Mononuclear cell (primary cell): ENCODE measurements around the gene IGF1R. TPM values are rescaled to one million over a fixed set of nuclear protein-coding genes. Genes with fewer than 3 reads are reported as not detected.

Source experiments
- H3K27me3 ChIP-seq: 2 replicates; pipeline ENCODE4 v1.6.0; 2011; ENCODE audit warnings: low read length, control low read depth; ENCODE audit not compliant: insufficient read depth
- H3K4me1 ChIP-seq: 2 replicates; pipeline ENCODE4 v1.5.1; 2011; ENCODE audit warnings: mild to moderate bottlenecking, low read length, control low read depth; ENCODE audit not compliant: insufficient read depth
- H3K4me3 ChIP-seq: 2 replicates; pipeline ENCODE4 v1.5.1; 2011; ENCODE audit warnings: mild to moderate bottlenecking, low read length, moderate library complexity
- H3K9me3 ChIP-seq: 2 replicates; pipeline ENCODE4 v1.5.1; 2011; ENCODE audit warnings: low read depth, mild to moderate bottlenecking, control low read depth, low read length
- total RNA-seq: library from RNA; depleted of rRNA; stranded (reverse); fragments of >200 nt; gene quantifications from one replicate; pipeline ENCODE4 v1.2.3, GENCODE V29; 2012

IGF1R gene
- total RNA-seq, 1 donor = 23.5 TPM

DNA sequence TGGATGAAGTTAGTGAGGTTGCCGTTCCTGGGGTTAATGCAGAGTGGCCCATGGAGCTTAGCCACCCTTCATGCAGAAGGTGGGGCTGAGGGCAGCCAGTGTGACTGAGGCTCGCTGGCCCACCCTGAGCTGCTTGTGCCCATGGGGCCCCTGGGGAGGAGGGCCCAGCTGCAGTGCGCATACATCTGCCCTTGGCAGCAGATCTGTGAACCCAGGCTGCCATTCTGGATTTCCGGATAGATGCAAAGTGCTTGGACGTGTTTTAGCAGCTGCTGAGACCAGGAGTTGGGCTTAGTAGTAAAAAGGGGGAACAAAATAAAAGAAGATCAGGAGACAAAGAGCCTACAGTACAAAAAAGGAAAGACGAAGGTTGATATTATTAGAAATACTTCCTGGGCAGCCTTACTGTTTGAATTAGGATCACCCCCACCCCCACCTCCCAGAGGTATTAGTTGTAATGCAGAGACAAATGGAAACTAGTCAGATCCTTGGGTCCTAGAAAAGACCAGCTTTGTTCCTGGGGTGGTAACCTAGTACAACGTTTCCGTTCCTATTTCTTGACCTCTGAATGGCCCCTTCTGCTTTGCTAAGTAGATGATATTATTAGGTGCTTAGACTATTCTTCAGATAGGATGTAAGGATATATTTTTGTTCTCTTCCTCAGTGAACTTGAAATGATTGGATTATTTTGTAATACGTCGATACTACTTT, 70.2 kb downstream of the IGF1R start:
- Histone ChIP-seq H3K9me3 (no peaks in the 10 kb centered on the region), H3K4me1 (peaks cover 37% of the 10 kb centered on the region)

DNA sequence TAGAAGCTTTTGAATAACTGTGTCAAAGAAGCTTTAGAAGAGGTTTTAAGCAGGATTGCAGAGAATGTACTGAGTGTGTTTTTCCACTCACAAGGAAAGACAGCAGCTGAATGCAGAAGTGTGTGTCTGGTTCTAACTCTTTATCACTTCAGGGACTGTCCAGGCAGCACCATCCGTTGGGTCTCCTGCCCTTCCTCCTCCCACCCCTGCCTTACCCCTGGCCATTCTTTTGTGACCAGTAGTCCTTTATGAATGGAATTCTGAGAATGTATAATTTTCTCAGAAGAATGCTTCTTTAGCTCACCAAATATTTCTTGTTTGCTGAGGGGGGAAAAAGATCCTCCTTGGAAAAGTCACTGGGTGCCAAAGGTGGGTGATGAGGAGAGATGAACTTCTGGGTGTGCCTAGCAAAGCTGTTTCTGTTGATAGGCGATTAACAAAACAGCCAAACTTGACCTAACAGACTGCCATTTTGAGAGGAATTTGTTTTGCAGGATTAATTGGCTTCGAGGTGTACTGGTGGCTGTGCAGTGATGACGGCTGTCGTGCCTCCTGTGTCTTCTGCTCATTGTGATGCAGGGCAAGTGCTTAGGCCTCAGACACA, 70.9 kb downstream of the IGF1R start:
- Histone ChIP-seq H3K4me1 (peaks cover 31% of the 10 kb centered on the region), H3K27me3 (no peaks in the 10 kb centered on the region), H3K9me3 (no peaks in the 10 kb centered on the region), H3K4me3 (no peak overlapping the region)

More for the DNA sequence above, 70.2 kb downstream of the IGF1R start:
- H3K4me3 ChIP-seq = no peak overlapping the region
- no peaks in the 10 kb centered on the region for H3K27me3 ChIP-seq

DNA sequence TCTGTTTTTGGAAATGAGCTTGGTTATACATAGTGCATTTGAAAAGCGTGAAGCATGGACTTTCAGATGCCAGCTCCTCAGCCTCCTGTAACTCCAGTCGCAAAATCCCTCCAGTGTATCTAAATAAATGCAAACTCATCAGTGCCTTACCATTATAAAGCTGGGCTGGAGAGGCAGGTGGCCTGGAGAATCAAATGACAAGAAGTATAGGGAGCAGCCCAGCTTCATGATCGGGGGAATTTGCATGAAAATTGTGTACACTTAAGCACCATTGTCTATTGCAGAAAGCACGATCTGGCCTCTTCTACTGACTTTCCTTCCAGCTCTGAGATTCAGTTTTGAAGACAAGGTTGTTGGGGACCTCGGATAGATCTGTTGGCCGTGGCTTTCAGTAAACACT, 71.7 kb downstream of the IGF1R start:
- H3K9me3 ChIP-seq = no peaks in the 10 kb centered on the region
- H3K4me3 ChIP-seq = no peak overlapping the region
- peaks cover 23% of the 10 kb centered on the region for H3K4me1 ChIP-seq
- no peaks in the 10 kb centered on the region for H3K27me3 ChIP-seq

- H3K27me3 ChIP-seq = no peaks in the 10 kb centered on the region
- H3K4me3 ChIP-seq = no peak overlapping the region
- H3K4me1 ChIP-seq = peaks cover 14% of the 10 kb centered on the region
Measured at GRCh38 chr15:98720577-98721565, 72.5 kb downstream of the IGF1R start.

DNA sequence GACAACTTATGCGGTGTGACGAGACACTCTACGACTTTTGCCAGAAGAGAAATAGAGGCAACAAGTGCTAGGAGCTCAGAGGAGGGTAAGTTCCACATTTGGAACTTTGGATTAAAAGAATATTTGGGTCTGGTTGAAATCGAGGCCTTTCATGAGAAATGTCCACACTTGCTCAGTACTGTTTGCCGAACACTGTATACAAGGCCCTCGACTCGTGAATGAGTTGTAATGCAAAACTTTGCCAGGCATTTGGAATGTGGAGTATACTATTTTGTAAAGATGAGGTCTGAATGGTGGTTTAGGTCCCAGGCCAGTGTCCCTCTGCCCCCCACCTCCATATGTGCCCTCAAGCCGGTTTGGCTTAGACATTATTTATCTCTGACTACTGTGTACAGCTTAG, 73.9 kb downstream of the IGF1R start:
- Histone ChIP-seq H3K4me1 (peaks cover 13% of the 10 kb centered on the region), H3K4me3 (no peak overlapping the region), H3K27me3 (no peaks in the 10 kb centered on the region), H3K9me3 (no peaks in the 10 kb centered on the region)

More at GRCh38 chr15:98720577-98721565, 72.5 kb downstream of the IGF1R start:
- H3K9me3 ChIP-seq = no peaks in the 10 kb centered on the region

GRCh38 chr15:98722645-98723044, 74.3 kb downstream of the IGF1R start:
- no peak overlapping the region for H3K4me3 ChIP-seq
- no peaks in the 10 kb centered on the region for H3K27me3 ChIP-seq
- H3K9me3 ChIP-seq = no peaks in the 10 kb centered on the region
- H3K4me1 ChIP-seq = peaks cover 13% of the 10 kb centered on the region

DNA sequence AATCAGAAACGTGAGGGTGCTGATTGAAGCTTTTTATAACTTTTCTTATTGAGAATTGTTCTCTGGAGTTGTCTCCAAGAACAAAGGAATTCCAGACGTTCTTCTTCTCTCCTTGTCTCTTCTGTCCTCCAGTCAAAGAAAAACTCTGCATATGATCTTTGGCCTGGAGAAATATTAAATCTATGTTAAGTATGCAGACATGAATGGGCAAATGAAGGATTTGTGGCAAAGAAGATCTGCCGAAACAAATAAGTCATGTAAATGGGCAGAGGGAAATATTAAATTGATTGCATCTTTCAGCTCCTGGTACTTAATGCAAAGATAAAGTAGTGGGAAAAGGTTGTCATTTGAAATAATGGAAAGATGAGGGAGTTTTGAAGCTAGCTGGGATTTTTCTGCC, 74.9 kb downstream of the IGF1R start:
- no peak overlapping the region for H3K4me3 ChIP-seq
- no peaks in the 10 kb centered on the region for H3K27me3 ChIP-seq
- H3K9me3 ChIP-seq = no peaks in the 10 kb centered on the region
- H3K4me1 ChIP-seq = peaks cover 8% of the 10 kb centered on the region

DNA sequence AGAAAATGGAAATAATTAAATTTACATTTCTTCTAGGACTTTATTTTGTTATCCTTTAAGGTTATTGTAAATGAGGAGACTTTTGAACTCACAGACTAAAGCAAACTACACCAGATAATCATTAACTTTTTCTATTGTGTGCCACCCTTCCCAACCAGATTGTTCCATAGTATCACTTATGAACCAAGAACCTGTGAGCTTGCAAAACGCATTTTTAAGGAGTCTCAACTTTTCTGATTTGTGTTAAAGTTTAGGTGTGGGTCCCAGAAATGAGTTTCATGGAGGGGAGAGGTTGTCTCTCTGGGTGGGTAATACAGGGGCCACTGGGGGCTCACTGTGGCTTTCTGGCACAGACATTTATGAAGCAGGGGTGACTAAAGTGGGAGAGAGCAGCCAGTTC, 75.7 kb downstream of the IGF1R start:
- H3K27me3 ChIP-seq = no peaks in the 10 kb centered on the region
- H3K9me3 ChIP-seq = no peaks in the 10 kb centered on the region
- no peaks in the 10 kb centered on the region for H3K4me1 ChIP-seq
- no peak overlapping the region for H3K4me3 ChIP-seq

DNA sequence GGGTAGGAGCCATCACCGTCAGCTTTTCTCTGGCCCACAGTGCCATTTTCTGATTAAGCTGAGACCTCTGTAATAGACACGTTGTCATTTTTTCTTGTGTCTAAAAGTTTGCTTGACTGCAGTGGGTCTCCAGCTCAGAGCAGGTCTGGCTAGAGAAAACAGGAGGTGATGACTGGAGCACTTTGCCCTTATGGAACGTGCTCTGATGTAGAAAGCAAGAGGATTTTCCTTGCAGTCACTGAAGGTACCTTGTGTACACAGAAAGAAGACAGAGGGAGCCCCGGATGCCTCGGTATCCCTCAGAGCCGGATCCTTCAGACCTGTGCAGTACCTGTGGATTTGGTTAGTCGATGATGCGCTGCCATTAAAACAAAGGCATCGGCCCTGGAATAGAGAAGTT, 76.2 kb downstream of the IGF1R start:
- H3K4me3 ChIP-seq = no peak overlapping the region
- no peaks in the 10 kb centered on the region for H3K9me3 ChIP-seq
- H3K4me1 ChIP-seq = no peaks in the 10 kb centered on the region
- no peaks in the 10 kb centered on the region for H3K27me3 ChIP-seq

- no peaks in the 10 kb centered on the region for H3K27me3 ChIP-seq
Measured at GRCh38 chr15:98725874-98726273, 77.5 kb downstream of the IGF1R start.

DNA sequence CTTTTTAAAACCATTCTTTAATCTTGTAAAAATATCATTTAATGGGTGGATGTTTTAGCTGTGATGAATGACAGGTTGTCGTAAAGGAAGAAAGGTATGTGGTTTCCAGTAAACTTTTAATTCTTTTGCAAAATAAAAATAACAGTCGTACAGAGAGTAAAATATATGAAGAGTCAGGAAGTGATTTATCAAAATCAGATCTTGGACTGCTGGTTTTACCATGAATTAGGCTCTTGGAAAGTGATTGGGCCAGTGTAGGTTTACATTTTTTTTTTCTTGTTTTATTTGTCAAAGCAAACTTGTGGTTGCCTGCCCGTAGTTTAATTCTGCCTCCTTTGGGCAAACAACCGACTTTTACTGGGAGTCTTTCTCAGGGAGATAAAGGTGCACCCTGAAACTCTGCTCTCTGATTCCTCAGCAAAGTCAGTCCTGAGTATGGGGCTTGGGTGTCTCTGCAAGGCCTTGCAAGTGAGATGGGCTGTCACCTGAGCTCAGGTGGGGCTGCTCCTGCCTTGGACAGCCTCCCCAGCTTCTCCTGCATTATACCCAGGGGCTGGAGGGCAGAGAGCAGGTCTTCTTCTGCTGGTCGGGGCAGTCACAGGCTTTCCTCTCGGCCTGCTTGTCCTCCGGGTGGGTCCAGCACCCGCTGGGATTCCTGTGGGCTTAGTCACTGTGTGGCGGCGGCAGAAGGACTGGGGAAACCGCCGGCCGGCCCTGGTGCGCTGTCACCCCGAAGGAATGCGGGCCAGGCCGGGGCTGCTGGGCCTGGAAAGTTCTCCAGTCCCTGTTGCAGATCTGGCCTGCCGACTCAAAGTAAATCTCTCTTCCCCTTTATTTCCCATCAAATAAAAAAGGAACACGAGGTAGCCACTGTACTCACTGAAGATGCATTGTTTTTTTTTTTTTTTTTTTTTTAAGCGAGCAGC, 79.0 kb downstream of the IGF1R start:
- Histone ChIP-seq H3K4me3 (no peak overlapping the region), H3K27me3 (no peaks in the 10 kb centered on the region), H3K4me1 (no peaks in the 10 kb centered on the region), H3K9me3 (no peaks in the 10 kb centered on the region)

More at GRCh38 chr15:98725874-98726273, 77.5 kb downstream of the IGF1R start:
- H3K4me3 ChIP-seq = no peak overlapping the region
- H3K4me1 ChIP-seq = no peaks in the 10 kb centered on the region
- H3K9me3 ChIP-seq = no peaks in the 10 kb centered on the region

DNA sequence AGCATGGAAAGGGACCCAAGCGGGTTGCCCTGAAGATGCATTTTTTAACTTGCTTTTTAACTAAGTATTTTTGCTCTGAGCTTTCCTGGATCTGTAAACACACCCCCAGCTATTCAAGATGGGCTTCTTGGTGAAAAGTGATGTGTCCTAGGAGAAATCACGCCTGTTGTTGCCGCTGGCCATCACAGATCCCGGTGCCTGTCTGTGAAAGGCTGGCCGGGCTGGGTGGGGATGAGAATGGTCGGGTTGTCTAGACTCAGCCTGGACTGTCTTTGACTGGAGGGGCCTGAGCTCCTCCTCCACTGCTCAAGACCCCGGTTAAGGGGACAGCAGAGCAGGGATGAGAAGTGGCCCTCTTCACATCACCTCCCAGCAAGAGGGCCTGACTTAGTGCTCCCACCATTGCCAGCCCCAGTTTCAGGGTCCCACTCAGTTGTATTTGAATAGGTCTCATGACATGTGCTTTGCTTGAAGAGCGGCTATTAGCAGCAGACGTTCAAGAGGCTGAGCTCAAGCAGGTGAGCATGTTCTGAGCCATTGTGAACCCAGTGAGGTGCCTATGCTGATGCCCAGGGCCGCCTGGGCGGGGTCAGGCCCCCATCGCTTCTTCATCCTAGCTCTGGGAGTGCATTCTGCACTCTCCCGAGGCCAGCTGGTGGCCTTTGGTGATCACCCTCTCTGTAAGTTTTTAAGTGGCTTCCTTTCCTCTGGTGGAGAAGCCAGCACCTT, 79.9 kb downstream of the IGF1R start:
- no peaks in the 10 kb centered on the region for H3K9me3 ChIP-seq
- H3K4me3 ChIP-seq = no peak overlapping the region
- H3K4me1 ChIP-seq = no peaks in the 10 kb centered on the region
- H3K27me3 ChIP-seq = no peaks in the 10 kb centered on the region

DNA sequence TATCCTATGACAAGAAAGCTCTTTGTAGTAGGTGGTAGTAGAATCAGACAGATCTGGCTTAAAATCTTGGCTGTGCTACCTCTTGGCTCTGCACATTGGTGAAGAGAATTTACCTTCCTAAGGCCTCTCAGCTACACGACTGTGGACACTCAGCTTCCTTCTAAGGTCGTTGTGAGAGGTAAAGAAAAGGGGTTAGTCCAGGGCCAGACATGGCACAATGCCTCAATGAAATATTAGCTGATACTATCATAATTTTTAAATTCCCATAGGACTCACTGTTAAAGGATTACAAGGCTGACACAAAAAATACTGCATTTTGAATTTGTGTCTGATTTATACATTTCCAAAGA, 80.4 kb downstream of the IGF1R start:
- Histone ChIP-seq H3K27me3 (no peaks in the 10 kb centered on the region), H3K4me1 (peaks cover under 1% of the 10 kb centered on the region), H3K9me3 (no peaks in the 10 kb centered on the region), H3K4me3 (no peak overlapping the region)
